Fibroblast of pulmonary artery (primary cell): ENCODE results near the gene TTC5.
A peak's percentile ranks its signal among the peaks of the same experiment; 100 is the strongest.

Experiments used
- DNase-seq: peaks from one replicate; pipeline ENCODE4 v3.0.0-alpha.2; 2010; ENCODE audit warnings: low read depth
- H3K4me3 ChIP-seq: replicated peaks from 2 replicates; pipeline ENCODE4 v1.5.1; 2011; ENCODE audit warnings: low read depth, mild to moderate bottlenecking, control low read depth, low read length, moderate library complexity
- TF ChIP-seq, protein P1 (sequence below): IDR thresholded peaks from 2 replicates; pipeline ENCODE4 v1.5.1; 2011; ENCODE audit warnings: mild to moderate bottlenecking, control low read depth, low read length, inconsistent platforms; ENCODE audit errors: missing control alignments

TTC5 gene

DNA sequence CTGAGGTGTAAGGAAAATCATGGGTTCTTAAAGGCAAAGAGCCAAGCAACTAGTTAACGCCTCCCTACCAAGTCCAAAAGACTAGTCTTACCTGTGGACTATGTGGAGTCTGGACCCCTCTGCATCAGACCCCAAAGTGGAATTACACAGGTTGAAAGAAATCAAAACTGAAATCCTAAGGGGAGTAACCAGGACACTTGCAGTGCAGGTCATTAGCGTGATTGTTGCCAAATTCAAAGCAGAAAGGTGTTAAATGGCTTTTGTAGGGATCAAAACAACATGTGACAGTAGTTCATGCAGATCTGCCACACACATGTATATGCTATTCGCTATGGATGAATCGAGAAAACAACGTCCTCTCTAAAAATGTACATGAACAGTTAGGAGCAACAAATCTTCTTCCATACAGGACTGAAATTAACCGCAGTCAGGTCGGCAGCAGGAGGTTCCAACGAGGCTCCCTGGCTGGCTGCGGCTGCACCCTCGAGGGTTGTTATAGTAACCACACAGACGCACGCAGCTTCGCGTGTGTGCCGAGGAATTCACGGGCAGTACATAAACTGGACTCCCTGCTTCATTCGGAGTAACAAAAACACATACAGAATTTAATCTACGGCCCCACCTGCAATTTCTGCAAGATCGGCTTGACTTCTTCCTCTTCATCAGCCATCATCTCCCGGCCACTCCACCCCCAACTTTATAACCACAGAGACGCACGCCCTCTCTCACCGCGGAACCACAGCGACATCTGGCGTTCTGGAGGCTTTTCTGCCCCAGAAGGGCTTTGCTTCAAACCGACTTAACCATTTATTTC, at the start of gene TTC5:
Gene TTC5 (minus strand): TSS at position 687 of the 814 bp plus-strand sequence. CDS start 14 bp downstream, at position 673.
- peak within 1 kb of the TSS; percentile 84 for H3K4me3 ChIP-seq
- DNase-seq = peak; percentile 95
- TF ChIP-seq, protein P1, sequence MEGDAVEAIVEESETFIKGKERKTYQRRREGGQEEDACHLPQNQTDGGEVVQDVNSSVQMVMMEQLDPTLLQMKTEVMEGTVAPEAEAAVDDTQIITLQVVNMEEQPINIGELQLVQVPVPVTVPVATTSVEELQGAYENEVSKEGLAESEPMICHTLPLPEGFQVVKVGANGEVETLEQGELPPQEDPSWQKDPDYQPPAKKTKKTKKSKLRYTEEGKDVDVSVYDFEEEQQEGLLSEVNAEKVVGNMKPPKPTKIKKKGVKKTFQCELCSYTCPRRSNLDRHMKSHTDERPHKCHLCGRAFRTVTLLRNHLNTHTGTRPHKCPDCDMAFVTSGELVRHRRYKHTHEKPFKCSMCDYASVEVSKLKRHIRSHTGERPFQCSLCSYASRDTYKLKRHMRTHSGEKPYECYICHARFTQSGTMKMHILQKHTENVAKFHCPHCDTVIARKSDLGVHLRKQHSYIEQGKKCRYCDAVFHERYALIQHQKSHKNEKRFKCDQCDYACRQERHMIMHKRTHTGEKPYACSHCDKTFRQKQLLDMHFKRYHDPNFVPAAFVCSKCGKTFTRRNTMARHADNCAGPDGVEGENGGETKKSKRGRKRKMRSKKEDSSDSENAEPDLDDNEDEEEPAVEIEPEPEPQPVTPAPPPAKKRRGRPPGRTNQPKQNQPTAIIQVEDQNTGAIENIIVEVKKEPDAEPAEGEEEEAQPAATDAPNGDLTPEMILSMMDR = peak; percentile 98

DNA sequence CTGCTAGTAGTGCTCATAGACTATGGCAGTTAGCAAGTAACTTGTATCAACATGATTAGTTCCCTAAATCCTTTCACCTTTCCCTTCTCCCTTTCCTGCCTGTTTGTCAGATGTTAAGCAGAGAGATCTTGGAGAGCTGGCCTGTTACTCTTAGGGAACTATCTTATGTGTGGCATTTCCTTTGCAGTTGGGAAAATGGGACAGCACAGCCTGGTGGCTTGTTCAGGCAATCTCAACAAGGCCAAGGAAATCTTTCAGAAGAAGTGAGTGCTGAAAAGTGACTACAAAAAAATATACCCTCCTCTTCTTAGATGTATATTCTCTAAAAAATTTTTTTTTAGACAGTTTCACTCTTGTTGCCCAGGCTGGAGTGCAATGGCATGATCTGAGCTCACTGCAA, 45.1 kb upstream of the TTC5 start:
- TF ChIP-seq, protein P1 = peak; percentile 35
- DNase-seq = peak; percentile 41
- no peak overlapping the region for H3K4me3 ChIP-seq

DNA sequence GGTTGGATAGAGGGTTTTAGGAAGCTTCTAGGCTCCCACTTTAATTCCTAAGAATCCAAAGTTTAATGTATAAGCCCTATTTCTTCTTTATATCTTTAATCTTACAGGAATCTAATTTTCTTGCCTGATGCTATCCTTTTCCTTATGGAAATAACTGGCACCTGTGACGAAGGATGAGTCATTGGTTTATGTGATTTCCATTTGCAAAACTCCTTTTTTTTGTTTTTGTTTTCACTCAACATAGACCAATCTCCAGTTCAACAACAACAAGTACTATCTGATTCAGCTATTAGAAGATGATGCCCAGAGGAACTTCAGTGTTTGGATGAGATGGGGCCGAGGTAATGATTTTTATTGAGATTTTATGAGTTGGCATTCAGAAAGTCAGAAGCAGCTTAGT, 44.5 kb upstream of the TTC5 start:
- TF ChIP-seq, protein P1 = no peak
- no peak overlapping the region for H3K4me3 ChIP-seq
- no peak for DNase-seq

- no peak overlapping the region for H3K4me3 ChIP-seq
- TF ChIP-seq, protein P1 = no peak
Measured at GRCh38 chr14:20347747-20348146, 42.0 kb upstream of the TTC5 start.

DNA sequence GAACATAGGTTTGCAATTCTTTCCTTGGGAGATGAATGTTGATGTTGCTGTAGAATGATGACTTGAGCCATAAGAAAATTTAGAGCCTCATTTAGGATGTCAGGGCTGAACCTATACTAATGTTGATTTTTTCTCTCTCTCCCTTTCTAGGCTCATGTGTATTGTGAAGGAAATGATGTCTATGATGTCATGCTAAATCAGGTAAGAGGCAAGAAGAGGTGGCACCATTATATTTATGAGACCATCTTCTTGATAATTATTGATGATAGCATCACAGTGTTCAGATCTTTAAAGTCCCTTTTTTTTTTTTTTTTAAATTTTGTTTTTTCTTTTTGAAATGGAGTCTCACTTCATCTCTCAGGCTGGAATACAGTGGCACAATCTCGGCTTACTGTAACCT, 41.0 kb upstream of the TTC5 start:
- DNase-seq = no peak
- TF ChIP-seq, protein P1 = no peak
- no peak overlapping the region for H3K4me3 ChIP-seq

More at GRCh38 chr14:20347747-20348146, 42.0 kb upstream of the TTC5 start:
- no peak for DNase-seq

- DNase-seq = no peak
- TF ChIP-seq, protein P1 = no peak
- no peak overlapping the region for H3K4me3 ChIP-seq
Measured at GRCh38 chr14:20345366-20345765, 39.6 kb upstream of the TTC5 start.

- H3K4me3 ChIP-seq = peak overlapping the region; percentile 92
- DNase-seq = peak; percentile 40
Measured at GRCh38 chr14:20343862-20344220, 38.1 kb upstream of the TTC5 start.

More at GRCh38 chr14:20343862-20344220, 38.1 kb upstream of the TTC5 start:
- TF ChIP-seq, protein P1 = no peak
